ENCODE measurements around the gene ZBED4.

ZBED4 gene

GRCh38 chr22:49827853-49828598, 25.6 kb upstream of the ZBED4 start, which contains the start of gene BRD1:
TSS of gene BRD1 (minus strand) at chr22:49827873. CDS start at chr22:49824317, 3,556 bp downstream.
- H3K4me2 ChIP-seq (ENCODE audit: low read length), result peak within 1 kb of the TSS; percentile 97
- TF ChIP-seq CTCF (IDR thresholded peaks at IDR 0.05; ENCODE audit: low read depth, low read length) (no peak), EZH2phosphoT487 (IDR thresholded peaks at IDR 0.05; ENCODE audit: low read depth) (no peak)
- H2AFZ ChIP-seq (ENCODE audit: low read depth, low read length), result no peak within 1 kb of the TSS
- peaks cover 17% of the 10 kb centered on the region for H3K4me1 ChIP-seq (ENCODE audit: low read length)
- H4K20me1 ChIP-seq (ENCODE audit: insufficient read depth, low read length), result peaks cover 32% of the 10 kb centered on the region
- H3K4me3 ChIP-seq (ENCODE audit: low read length), result peak within 1 kb of the TSS; percentile 99
- peaks cover 3% of the 10 kb centered on the region; the same call in 1 of the 2 replicates for H3K27me3 ChIP-seq (ENCODE audit: low read depth, low read length)
- peak within 1 kb of the TSS; percentile 47 for H3K27ac ChIP-seq (ENCODE audit: low read length)
- H3K36me3 ChIP-seq (replicated peaks; ENCODE audit: low read depth, low read length), result peaks cover 12% of the 10 kb centered on the region
- H3K79me2 ChIP-seq (ENCODE audit: low read length), result peaks cover 46% of the 10 kb centered on the region
- no peaks in the 10 kb centered on the region; the same call in 1 of the 2 replicates for H3K9me3 ChIP-seq (ENCODE audit: insufficient read depth, low read length)
- H3K9ac ChIP-seq (ENCODE audit: low read length), result peak within 1 kb of the TSS; percentile 91

GRCh38 chr22:49828599-49828965, 25.1 kb upstream of the ZBED4 start:
- no peak overlapping the region for H3K9ac ChIP-seq (ENCODE audit: low read length)
- peaks cover 3% of the 10 kb centered on the region; the same call in 1 of the 2 replicates for H3K27me3 ChIP-seq (ENCODE audit: low read depth, low read length)

GRCh38 chr22:49829044-49829853, 24.4 kb upstream of the ZBED4 start:
- Histone ChIP-seq H3K4me2 (ENCODE audit: low read length) (peak overlapping the region; percentile 41), H3K79me2 (ENCODE audit: low read length) (peaks cover 33% of the 10 kb centered on the region), H3K4me1 (ENCODE audit: low read length) (peaks cover 17% of the 10 kb centered on the region), H3K27ac (ENCODE audit: low read length) (no peak overlapping the region), H3K27me3 (ENCODE audit: low read depth, low read length) (peaks cover 3% of the 10 kb centered on the region; the same call in 1 of the 2 replicates), H3K9ac (ENCODE audit: low read length) (no peak overlapping the region), H3K36me3 (replicated peaks; ENCODE audit: low read depth, low read length) (peaks cover 7% of the 10 kb centered on the region), H4K20me1 (ENCODE audit: insufficient read depth, low read length) (peaks cover 21% of the 10 kb centered on the region), H3K9me3 (ENCODE audit: insufficient read depth, low read length) (no peaks in the 10 kb centered on the region; the same call in 1 of the 2 replicates), H2AFZ (ENCODE audit: low read depth, low read length) (no peak overlapping the region), H3K4me3 (ENCODE audit: low read length) (no peak overlapping the region; the same call in 1 of the 2 replicates)
- TF ChIP-seq CTCF (IDR thresholded peaks at IDR 0.05; ENCODE audit: low read depth, low read length) (no peak), EZH2phosphoT487 (IDR thresholded peaks at IDR 0.05; ENCODE audit: low read depth) (no peak)

More at GRCh38 chr22:49828599-49828965, 25.1 kb upstream of the ZBED4 start:
- Histone ChIP-seq H3K4me2 (ENCODE audit: low read length) (peak overlapping the region; percentile 91), H3K36me3 (replicated peaks; ENCODE audit: low read depth, low read length) (peaks cover 10% of the 10 kb centered on the region), H3K4me3 (ENCODE audit: low read length) (no peak overlapping the region), H3K4me1 (ENCODE audit: low read length) (peaks cover 17% of the 10 kb centered on the region), H3K9me3 (ENCODE audit: insufficient read depth, low read length) (no peaks in the 10 kb centered on the region; the same call in 1 of the 2 replicates), H4K20me1 (ENCODE audit: insufficient read depth, low read length) (peaks cover 28% of the 10 kb centered on the region), H3K27ac (ENCODE audit: low read length) (no peak overlapping the region), H3K79me2 (ENCODE audit: low read length) (peaks cover 40% of the 10 kb centered on the region), H2AFZ (ENCODE audit: low read depth, low read length) (no peak overlapping the region)
- no peak for TF ChIP-seq CTCF (IDR thresholded peaks at IDR 0.05; ENCODE audit: low read depth, low read length)
- no peak for TF ChIP-seq EZH2phosphoT487 (IDR thresholded peaks at IDR 0.05; ENCODE audit: low read depth)

Measured in OCI-LY3 (cell line).